ENCODE measurements around the gene LRRC7.

Gene LRRC7

GRCh38 chr1:70041317-70042045 is 473.8 kb downstream of the LRRC7 start:
- ATAC-seq (ENCODE audit: insufficient read depth, low read depth) (no peak), DNase-seq (no peak)
- no peaks in the 10 kb centered on the region for H3K27me3 ChIP-seq (ENCODE audit: insufficient read depth, low read length, poor library complexity)
- H3K27ac ChIP-seq (ENCODE audit: low read length): no peak overlapping the region
- H3K4me3 ChIP-seq (ENCODE audit: low read depth in 1 of 2, low read length in 2 of 2): no peak overlapping the region
- TF ChIP-seq EZH2 (IDR thresholded peaks at IDR 0.05; ENCODE audit: borderline replicate concordance, low read depth, low read length, severe bottlenecking): no peak
- TF ChIP-seq, protein P1, sequence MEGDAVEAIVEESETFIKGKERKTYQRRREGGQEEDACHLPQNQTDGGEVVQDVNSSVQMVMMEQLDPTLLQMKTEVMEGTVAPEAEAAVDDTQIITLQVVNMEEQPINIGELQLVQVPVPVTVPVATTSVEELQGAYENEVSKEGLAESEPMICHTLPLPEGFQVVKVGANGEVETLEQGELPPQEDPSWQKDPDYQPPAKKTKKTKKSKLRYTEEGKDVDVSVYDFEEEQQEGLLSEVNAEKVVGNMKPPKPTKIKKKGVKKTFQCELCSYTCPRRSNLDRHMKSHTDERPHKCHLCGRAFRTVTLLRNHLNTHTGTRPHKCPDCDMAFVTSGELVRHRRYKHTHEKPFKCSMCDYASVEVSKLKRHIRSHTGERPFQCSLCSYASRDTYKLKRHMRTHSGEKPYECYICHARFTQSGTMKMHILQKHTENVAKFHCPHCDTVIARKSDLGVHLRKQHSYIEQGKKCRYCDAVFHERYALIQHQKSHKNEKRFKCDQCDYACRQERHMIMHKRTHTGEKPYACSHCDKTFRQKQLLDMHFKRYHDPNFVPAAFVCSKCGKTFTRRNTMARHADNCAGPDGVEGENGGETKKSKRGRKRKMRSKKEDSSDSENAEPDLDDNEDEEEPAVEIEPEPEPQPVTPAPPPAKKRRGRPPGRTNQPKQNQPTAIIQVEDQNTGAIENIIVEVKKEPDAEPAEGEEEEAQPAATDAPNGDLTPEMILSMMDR (IDR thresholded peaks at IDR 0.05; ENCODE audit: borderline replicate concordance, extremely low read depth, low read length, poor library complexity, severe bottlenecking): no peak
- no peaks in the 10 kb centered on the region for H3K36me3 ChIP-seq (ENCODE audit: insufficient read depth, low read length)
- H2AFZ ChIP-seq (ENCODE audit: low read depth, low read length): no peak overlapping the region
- H4K20me1 ChIP-seq (ENCODE audit: insufficient read depth, low read length): no peaks in the 10 kb centered on the region
- H3K9me3 ChIP-seq (ENCODE audit: insufficient read depth, low read length, severe bottlenecking): no peaks in the 10 kb centered on the region
- H3K9ac ChIP-seq (ENCODE audit: low read depth, low read length): no peak overlapping the region
- H3K4me1 ChIP-seq (ENCODE audit: insufficient read depth, low read length): no peaks in the 10 kb centered on the region
- H3K4me2 ChIP-seq (ENCODE audit: insufficient read depth, low read length): no peak overlapping the region
- H3K79me2 ChIP-seq (ENCODE audit: insufficient read depth, low read length): no peaks in the 10 kb centered on the region

- H3K79me2 ChIP-seq (ENCODE audit: insufficient read depth, low read length): no peaks in the 10 kb centered on the region
- H3K9me3 ChIP-seq (ENCODE audit: insufficient read depth, low read length, severe bottlenecking): no peaks in the 10 kb centered on the region
- no peaks in the 10 kb centered on the region for H3K27me3 ChIP-seq (ENCODE audit: insufficient read depth, low read length, poor library complexity)
- no peaks in the 10 kb centered on the region for H4K20me1 ChIP-seq (ENCODE audit: insufficient read depth, low read length)
- ATAC-seq (ENCODE audit: insufficient read depth, low read depth) (no peak), DNase-seq (no peak)
- no peak overlapping the region for H2AFZ ChIP-seq (ENCODE audit: low read depth, low read length)
- no peak overlapping the region for H3K4me3 ChIP-seq (ENCODE audit: low read depth in 1 of 2, low read length in 2 of 2)
- H3K27ac ChIP-seq (ENCODE audit: low read length): no peak overlapping the region
- TF ChIP-seq, protein P1 (IDR thresholded peaks at IDR 0.05; ENCODE audit: borderline replicate concordance, extremely low read depth, low read length, poor library complexity, severe bottlenecking): no peak
- TF ChIP-seq EZH2 (IDR thresholded peaks at IDR 0.05; ENCODE audit: borderline replicate concordance, low read depth, low read length, severe bottlenecking): no peak
- no peak overlapping the region for H3K4me2 ChIP-seq (ENCODE audit: insufficient read depth, low read length)
- H3K36me3 ChIP-seq (ENCODE audit: insufficient read depth, low read length): no peaks in the 10 kb centered on the region
- H3K9ac ChIP-seq (ENCODE audit: low read depth, low read length): no peak overlapping the region
- H3K4me1 ChIP-seq (ENCODE audit: insufficient read depth, low read length): no peaks in the 10 kb centered on the region
Measured at GRCh38 chr1:70042090-70042731, 474.5 kb downstream of the LRRC7 start.

DNA sequence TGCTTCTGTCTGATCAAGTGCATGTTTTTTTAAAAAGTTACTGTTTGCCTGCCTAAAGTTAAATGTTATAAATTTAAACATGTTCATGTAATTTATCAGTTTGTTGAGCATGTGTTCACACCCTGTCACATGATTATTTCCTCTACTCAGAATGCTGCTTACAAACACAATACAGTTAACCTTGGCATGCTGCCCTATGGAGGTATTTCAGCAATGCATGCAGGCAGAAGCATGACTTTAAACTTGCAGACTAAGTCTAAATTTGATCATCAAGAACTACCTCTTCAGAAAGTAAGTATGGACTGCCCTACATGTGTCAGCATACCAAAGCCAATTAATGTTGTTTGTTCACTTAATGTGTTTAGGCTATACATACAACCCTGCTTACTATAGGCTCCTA is 476.1 kb downstream of the LRRC7 start:
- Histone ChIP-seq H3K27ac (ENCODE audit: low read length) (no peak overlapping the region), H4K20me1 (ENCODE audit: insufficient read depth, low read length) (no peaks in the 10 kb centered on the region), H3K9me3 (ENCODE audit: insufficient read depth, low read length, severe bottlenecking) (no peaks in the 10 kb centered on the region), H3K79me2 (ENCODE audit: insufficient read depth, low read length) (no peaks in the 10 kb centered on the region), H3K9ac (ENCODE audit: low read depth, low read length) (no peak overlapping the region), H2AFZ (ENCODE audit: low read depth, low read length) (no peak overlapping the region), H3K27me3 (ENCODE audit: insufficient read depth, low read length, poor library complexity) (no peaks in the 10 kb centered on the region), H3K4me3 (ENCODE audit: low read depth in 1 of 2, low read length in 2 of 2) (no peak overlapping the region), H3K4me1 (ENCODE audit: insufficient read depth, low read length) (no peaks in the 10 kb centered on the region), H3K36me3 (ENCODE audit: insufficient read depth, low read length) (no peaks in the 10 kb centered on the region), H3K4me2 (ENCODE audit: insufficient read depth, low read length) (no peak overlapping the region)
- no peak for DNase-seq
- TF ChIP-seq, protein P1 (IDR thresholded peaks at IDR 0.05; ENCODE audit: borderline replicate concordance, extremely low read depth, low read length, poor library complexity, severe bottlenecking): no peak
- no peak for TF ChIP-seq EZH2 (IDR thresholded peaks at IDR 0.05; ENCODE audit: borderline replicate concordance, low read depth, low read length, severe bottlenecking)
- no peak for ATAC-seq (ENCODE audit: insufficient read depth, low read depth)

All from DND-41 (cell line).